T-helper 1 cell (primary cell): ENCODE data around the gene KRTAP9-6.
"Not testable (repeated sequence)": the region's sequence is repeated elsewhere in the genome, so short reads cannot be mapped to it uniquely, and the experiment has no call there.

Experiments
- DNase-seq, 5 donors: peaks; one replicate each; pipeline ENCODE4 v3.0.0-alpha.2; 2012 to 2020

Gene KRTAP9-6

DNA sequence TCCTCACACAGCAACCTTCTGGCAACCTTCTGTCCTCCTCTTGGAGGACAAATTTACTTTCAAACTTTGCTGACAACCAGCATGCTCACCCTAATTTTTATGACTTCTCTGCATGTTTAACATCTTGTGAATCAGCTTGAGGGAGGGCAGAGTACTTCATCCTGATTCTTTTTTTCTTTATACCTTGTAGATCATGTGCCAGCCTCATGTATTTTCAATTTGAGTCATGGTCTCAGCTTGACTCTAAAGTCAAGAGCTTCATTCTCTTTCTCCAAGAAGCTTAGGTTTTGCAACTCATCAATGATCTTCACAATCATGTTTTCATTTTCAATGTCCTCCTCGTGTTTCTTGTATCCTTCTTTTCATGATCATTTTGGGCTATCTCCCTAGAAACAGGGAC lies 6.7 kb downstream of the KRTAP9-6 start:
- no peak for DNase-seq

DNA sequence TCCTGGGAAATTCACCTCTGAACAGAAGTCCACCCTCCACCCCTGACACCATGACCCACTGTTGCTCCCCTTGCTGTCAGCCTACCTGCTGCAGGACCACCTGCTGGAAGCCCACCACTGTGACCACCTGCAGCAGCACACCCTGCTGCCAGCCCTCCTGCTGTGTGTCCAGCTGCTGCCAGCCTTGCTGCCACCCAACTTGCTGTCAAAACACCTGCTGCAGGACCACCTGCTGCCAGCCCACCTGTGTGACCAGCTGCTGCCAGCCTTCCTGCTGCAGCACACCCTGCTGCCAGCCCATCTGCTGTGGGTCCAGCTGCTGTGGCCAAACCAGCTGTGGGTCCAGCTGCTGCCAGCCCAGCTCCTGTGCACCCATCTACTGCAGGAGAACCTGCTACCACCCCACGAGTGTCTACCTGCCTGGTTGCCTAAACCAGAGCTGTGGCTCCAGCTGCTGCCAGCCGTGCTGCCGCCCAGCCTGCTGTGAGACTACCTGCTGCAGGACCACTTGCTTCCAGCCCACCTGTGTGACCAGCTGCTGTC lies 10.5 kb downstream of the KRTAP9-6 start, which contains the start of gene KRTAP9-7:
KRTAP9-7 (plus strand) TSS at position 51 of the 543 bp plus-strand sequence; CDS start at position 51, 0 bp downstream.
- not testable (repeated sequence) for DNase-seq

DNA sequence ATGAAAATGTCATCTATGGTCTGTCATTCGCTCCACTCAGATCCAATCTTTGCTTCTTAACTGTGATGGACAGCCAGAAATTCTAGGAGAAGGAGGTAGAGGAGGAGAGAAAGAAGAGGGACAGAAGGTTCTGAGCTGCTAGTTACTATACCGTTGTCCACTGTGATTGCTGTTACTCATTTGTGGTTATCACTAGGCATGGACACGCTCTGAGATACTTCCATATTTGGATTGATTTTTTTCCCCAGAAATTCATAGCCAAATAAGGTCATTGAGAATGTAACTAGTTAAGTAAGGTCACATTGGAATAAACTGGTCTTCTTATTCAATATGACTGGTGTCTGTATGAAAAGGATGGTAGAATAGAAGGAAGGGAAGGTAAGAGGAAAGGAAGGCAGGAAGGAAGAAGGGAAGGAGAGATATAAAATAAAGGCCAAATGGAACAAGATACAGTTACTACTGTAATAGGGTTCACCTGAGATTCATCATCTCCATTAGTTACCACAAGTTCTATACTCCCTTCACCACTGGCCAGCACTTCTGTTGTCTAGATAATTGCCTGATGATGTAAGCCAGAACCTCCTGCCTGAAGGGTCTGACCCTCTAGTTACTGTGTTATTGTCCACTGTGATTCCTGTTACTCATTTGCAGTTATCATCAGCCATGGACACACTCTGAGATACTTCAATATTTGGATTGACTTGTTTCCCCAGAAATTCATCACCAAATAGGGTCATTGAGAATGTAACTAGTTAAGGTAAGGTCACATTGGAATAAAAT lies 13.2 kb downstream of the KRTAP9-6 start:
- DNase-seq: peak in 1 of 5 donors; percentile 0

DNA sequence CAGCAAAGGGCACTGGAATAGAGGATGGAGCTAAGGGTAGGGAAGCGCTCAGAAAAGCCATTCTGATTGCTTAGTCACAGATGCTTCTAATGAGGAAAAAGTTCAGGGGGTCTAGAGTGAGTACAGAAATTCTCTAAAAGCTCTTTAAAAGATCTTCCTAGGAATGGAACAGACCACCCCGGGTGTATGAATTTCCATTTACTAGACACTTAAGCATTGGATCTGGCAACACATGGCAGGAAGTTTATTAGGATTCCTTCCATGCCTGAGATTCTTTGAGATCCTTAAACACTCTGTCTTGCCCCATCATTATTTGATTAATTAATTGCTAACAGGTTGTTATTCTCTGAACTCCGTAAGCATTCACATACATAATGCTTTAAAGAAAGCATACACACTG lies 18.9 kb downstream of the KRTAP9-6 start:
- DNase-seq: no peak

DNA sequence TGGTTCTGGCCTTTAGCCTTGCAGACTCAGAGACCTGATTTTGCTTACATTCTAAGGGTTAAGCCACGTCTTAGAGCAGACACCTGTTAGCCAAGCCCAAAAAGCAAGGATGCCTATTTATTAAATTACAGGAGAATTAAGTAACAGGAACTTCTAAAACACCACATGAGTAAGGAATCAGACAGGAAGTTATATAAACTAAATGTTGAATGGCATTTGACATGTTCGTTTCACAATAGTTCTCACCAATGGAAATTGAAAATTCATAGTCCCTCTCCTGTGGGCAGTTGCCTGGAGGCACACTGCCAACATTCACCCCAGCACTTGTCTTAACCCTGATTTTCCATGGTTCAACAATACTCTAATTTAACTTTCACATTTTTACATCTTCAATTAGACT lies 19.4 kb downstream of the KRTAP9-6 start:
- no peak for DNase-seq

DNA sequence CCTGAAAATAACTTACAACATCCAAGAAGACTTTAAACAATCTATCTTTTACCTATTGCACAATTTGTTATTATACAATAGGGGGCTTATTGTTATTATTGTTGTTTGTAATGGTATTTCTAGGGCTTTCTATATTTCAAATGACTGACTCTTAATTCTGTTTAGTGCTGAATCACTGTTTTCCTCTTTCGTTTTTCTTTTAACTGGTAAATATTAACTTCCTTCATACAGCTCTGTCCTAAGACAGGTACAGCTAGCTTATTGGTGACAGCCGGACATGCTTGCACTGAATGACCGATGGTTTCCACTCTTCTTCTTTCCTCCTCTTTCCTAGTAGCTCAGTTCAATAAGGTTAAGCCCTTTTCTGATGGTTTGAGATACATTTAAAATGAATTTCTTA lies 21.9 kb downstream of the KRTAP9-6 start:
- DNase-seq: peak in 1 of 5 donors; percentile 0

DNA sequence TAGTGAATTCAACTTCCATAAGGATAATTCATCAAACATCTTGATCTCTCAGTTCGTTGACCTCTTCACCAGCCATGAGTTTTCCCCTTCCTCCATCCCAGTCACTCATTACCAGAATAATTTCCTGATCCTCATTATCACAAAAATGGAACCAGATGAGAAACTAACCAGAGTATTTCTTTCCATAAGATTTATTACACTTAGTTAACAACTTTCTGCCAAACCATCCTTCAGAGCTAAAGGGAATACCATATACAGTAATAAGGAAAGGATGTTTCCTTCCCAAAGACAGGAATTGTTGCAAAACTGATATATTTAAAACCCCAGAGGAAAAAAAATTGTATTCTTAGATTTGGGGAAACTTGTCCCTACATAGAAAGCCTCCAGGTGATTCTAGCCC lies 28.8 kb downstream of the KRTAP9-6 start:
- DNase-seq: no peak

DNA sequence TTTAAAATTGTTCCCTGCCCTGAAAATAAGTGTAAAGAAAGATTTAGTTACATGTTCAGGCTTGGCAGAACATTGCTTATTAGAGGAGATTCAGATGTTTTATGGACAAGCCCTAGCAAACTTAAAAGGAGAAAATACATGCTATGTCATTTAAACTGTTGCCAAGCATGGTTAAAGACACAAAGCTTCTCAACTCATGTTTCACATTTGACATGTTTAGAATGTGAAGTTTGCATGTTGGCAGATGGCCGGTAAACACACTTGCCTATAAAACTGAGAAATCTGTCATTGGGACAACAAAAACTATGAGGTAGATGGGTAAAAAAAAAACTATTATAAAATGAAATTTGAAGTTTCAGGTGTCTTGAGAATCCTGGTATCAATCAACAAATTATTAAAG lies 31.7 kb downstream of the KRTAP9-6 start:
- no peak for DNase-seq

DNA sequence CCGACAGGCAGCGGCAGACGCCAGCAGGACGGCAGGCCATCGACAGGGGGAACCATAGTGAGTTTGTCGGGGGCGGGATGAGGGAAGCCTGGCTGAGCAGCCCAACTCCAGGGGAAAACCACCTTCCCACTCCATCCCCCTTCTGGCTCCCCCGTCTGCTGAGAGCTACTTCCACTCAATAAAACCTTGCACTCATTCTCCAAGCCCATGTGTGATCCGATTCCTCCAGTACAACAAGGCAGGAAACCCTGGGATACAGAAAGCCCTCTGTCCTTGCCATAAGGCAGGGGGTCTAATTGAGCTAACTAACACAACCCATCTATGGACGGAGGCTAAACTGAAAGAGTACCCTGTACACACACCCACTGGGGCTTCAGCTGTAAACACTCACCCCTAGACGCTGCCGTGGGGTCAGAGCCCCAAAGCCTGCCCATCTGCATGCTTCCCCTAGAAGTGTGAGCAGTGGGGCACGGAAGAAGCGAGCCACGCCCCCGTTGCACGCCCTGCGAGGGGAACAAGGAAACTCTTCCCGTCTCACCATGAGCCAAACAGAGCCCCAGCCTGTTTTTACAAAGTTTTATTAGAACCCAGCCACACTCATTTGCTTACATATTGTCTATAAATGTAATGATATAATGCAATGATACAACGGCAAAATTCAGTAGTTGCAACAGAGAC lies 33.4 kb downstream of the KRTAP9-6 start:
- no peak for DNase-seq

DNA sequence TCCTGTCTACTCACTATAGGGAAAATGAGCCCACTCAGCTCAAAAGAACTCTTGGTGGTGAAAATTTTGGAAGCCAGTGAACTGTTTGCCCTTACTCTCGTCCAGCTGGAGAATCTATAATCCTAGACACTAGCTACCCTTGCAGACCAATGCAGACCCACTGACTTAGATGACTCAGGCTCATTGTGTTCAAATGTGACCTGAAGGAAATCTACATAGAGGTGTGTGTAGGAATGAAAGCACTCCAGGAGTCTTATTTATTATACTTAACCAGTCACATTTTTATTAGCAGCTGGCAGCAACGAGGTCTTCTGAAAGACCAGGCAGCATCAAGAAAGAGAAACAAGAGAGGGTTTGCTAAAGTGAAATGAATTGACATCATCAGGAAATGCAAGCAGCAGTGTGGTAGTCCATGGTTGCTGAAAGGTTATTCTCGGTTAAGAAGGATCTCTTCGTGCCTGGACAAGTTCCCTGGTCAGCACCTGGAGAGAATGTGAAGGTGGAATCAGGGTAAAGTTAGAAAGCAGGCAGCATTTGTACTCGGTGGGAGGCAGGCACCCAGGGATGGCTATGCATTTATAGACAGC lies 36.1 kb downstream of the KRTAP9-6 start:
- DNase-seq: no peak

DNA sequence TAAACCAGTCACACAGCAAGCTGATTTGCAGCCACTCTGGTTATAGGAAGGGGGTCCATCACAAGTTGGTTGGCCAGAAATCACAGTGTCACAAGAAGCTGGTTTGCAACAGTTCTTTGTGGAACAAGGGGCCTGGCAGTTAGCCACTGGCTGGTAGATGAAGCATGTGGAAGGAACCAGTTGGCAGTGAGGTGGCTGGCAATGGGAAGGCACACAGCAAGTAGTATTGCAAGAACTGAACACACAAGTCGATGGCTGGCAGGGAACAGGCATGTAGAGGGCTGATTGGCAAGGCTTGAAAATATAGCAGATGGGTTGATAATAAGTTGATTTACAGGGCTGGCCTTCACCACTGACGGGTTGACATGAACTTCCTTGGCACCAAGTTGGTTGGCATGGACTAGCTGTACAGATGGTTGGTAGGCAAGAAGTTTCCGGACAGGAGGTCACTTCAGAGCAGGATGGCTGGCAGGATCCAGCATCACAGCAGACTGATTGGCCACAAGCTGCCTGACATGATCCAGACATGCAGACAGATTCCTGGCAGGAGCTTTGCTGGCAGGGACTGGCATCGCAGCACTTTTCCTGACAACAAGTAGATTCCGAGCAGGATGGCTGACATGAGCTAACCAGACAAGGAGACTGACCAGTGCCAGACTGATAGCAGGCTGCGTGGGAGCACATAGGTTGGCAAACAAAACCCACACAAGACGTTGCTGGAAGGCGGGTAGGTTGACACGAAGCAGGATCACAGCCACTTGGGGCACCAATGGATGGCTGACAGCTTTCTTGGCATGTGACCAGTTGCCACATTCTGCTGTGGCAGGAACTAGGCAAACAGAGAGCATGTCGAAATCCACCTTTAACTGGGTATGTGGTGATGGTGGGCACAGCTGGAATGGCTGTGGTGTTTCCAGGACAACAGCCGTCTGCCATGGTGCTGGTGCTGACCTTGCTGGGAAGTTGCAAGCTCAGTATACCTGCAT lies 37.0 kb downstream of the KRTAP9-6 start, which contains the start of gene KRTAP29-1:
KRTAP29-1 (minus strand) TSS at position 936 of the 986 bp plus-strand sequence; CDS start at position 936, 0 bp downstream.
- DNase-seq: no peak

DNA sequence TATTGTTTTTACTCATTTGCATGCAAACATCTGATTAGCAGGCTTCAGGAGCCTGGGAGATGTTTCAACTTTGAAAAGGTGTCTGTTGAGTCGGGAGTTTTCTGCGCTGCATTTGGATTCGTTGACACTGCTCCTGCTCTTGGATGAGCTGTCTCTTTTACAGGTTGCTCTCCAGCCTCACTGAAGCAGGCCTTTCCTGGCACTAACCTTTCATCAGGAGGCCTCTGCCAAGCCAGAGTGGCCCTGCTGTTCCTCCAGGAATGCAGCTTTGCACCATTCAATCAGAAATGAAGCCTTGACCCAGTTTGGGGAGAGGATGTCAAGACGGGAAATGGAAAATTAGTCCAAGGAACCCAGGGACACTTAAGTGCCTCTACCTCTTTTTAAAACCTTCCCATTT lies 37.8 kb downstream of the KRTAP9-6 start:
- DNase-seq: no peak

DNA sequence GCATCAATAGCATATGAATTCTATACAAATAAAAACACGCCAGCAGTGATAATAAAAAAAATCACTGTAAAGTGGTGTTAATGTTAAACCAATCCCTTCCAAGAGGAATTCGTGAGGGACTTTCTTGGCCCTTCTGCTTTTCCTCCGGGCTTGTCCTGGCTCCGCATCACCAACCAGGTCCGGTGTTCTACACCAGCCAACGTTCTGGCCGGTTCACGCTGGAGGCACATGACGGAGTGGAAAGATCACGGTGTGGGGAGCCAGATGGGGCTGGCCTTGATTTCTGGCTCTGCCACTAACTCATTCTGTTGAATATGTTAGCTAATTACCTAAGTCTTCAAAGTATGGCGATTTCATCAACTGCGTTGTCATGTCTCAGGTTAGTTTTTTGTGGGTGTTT lies 38.9 kb downstream of the KRTAP9-6 start:
- DNase-seq: no peak

DNA sequence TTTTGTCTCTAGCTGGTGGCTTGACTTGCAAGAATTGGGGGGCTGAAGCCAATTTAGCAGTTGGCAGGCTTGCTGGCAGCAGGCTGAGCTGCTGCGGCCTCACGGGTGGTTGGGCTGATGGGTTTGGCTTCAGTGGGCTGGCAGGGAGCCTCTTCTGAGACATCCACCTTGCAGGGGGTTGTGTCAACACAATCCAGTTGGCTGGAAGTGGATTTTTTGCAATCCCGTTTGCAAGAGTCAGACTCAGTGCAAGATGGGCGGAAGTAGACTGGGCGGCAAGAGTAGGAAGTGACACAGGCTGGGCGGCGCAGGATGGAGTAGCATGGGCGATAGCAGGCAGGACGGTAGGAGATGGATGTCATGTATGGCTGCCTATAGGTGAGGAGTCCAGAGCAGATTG lies 42.5 kb downstream of the KRTAP9-6 start:
- DNase-seq: no peak

DNA sequence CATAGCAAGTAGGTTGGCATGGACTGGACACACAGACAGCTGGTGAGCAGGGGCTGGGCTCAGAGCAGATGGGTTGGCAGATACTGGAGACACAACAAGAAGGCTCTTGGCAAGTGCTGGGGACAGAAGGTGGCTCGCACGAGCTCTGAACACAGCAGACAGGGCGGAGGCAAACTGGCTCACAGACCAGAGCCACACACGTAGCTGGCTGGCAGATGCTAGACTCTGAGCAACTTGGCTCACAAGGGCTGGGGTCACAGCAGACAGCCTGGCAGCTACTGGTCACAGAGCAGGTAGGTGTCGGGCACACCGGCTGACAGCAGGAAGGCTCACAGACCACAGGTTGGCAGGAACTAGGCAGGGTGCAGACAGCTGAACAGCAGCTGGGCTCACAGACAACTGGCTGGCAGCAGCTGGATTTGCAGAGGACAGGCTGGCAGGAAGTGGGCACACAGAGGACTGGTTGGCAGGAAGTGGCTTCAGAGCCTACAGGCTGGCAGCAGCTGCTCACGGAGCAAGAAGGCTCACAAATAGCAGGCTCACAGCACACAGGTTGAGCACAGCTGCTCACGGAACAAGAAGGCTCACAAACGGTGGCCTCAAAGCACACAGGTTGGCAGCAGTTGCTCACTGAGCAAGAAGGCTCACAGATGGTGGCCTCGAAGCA lies 43.2 kb downstream of the KRTAP9-6 start:
- DNase-seq: peak; percentile 65 to 99 (median 76)

DNA sequence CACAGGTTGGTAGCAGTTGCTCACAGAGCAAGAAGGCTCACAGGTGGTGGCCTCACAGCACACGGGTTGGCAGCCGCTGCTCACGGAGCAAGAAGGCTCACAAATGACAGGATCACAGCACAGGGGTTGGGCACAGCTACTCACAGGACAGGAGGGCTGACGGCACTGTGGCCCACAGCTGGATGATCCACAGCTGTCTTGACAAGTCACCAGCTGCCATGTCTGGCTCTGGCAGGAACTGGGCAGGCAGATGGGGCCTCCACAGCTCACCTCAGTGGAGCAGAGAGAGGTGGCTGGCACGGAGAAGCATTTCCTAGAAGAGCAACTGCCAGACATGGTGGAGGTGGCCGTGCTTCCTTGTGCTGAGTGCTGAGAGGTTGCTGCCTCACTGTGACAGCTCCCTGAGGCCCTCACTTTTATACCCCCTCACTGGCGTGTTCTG lies 43.8 kb downstream of the KRTAP9-6 start, which contains the start of gene KRTAP16-1:
KRTAP16-1 (minus strand) TSS at position 392 of the 442 bp plus-strand sequence; CDS start at position 336, 56 bp downstream.
- peak in 3 of 5 donors; percentile 28 to 89 (median 45) for DNase-seq

DNA sequence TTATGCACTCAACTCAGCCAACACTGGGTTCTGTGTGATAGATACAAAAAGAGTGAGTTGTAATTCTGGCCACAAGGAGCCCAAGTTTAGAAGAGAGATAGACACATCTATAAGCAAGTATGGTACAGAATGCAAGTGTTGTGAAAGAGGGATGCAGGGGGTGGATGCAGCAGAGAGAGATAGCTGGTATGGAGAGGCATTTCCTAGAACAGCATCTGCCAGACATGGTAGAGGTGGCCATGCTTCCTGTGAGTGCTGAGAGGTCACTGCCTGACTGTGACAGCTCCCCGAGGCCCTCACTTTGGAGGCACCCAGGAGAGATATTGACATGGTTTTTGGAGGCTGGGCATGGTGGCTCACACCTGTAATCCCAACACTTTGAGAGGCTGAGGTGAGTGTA lies 45.9 kb downstream of the KRTAP9-6 start:
- peak in 1 of 5 donors; percentile 66 for DNase-seq

DNA sequence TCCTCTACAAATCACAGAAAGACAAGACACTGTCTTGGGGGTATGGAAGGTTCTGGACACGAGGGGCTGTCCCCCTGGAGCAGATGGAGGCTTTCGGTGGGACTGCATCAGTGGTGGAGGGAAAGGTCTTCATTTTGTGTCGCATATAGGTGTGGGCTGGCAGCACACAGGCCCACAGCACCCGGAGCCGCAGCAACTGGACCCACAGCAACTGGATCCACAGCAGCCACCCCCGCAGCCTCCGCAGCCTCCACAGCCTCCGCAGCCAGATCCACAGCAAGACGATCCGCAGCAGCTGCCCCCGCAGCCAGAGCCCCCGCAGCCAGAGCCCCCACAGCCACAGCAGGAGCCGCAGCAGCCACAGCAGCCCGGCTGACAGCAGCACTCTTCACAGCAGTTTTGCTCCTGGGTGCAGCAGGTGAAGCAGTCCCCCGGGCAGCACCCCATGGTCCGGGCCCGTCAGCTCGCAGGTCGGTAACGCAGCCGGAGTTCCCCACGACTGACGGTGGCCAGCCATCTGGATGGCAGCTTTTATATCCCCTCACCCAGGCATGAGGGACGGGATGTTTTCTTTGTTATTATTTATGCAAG lies 50.1 kb downstream of the KRTAP9-6 start, which contains the start of gene KRTAP17-1:
KRTAP17-1 (minus strand) TSS at position 507 of the 591 bp plus-strand sequence; CDS start at position 447, 60 bp downstream.
- DNase-seq: no peak
